ENCODE measurements around the gene MYO1E.

The MYO1E gene

GRCh38 chr15:59385171-59385570 is 12.5 kb upstream of the MYO1E start:
- no peaks in the 10 kb centered on the region for H3K27me3 ChIP-seq (replicated peaks; ENCODE audit: control insufficient read depth, insufficient read depth, low read length)

GRCh38 chr15:59384507-59384906 is 11.8 kb upstream of the MYO1E start:
- no peaks in the 10 kb centered on the region for H3K27me3 ChIP-seq (replicated peaks; ENCODE audit: control insufficient read depth, insufficient read depth, low read length)
- peak; percentile 39 for DNase-seq (ENCODE audit: extremely low read depth, insufficient read length)

More at GRCh38 chr15:59385171-59385570, 12.5 kb upstream of the MYO1E start:
- Histone ChIP-seq H3K36me3 (ENCODE audit: control insufficient read depth, insufficient read depth, low read length) (no peaks in the 10 kb centered on the region; the same call in none of the 2 replicates), H3K4me3 (replicated peaks; ENCODE audit: low read depth, low read length) (no peak overlapping the region)
- DNase-seq (ENCODE audit: extremely low read depth, insufficient read length) = no peak
- no peak for TF ChIP-seq CTCF (IDR thresholded peaks at IDR 0.05; ENCODE audit: insufficient read depth, low read length, poor library complexity, severe bottlenecking)

GRCh38 chr15:59380902-59381610 is 8.4 kb upstream of the MYO1E start:
- TF ChIP-seq CTCF (IDR thresholded peaks at IDR 0.05; ENCODE audit: insufficient read depth, low read length, poor library complexity, severe bottlenecking) = no peak
- H3K36me3 ChIP-seq (ENCODE audit: control insufficient read depth, insufficient read depth, low read length) = no peaks in the 10 kb centered on the region; the same call in none of the 2 replicates
- DNase-seq (ENCODE audit: extremely low read depth, insufficient read length) = no peak
- no peaks in the 10 kb centered on the region for H3K27me3 ChIP-seq (replicated peaks; ENCODE audit: control insufficient read depth, insufficient read depth, low read length)
- H3K4me3 ChIP-seq (replicated peaks; ENCODE audit: low read depth, low read length) = no peak overlapping the region

More at GRCh38 chr15:59384507-59384906, 11.8 kb upstream of the MYO1E start:
- Histone ChIP-seq H3K4me3 (replicated peaks; ENCODE audit: low read depth, low read length) (no peak overlapping the region), H3K36me3 (ENCODE audit: control insufficient read depth, insufficient read depth, low read length) (no peaks in the 10 kb centered on the region; the same call in none of the 2 replicates)
- no peak for TF ChIP-seq CTCF (IDR thresholded peaks at IDR 0.05; ENCODE audit: insufficient read depth, low read length, poor library complexity, severe bottlenecking)

- Histone ChIP-seq H3K36me3 (ENCODE audit: control insufficient read depth, insufficient read depth, low read length) (no peaks in the 10 kb centered on the region; the same call in 1 of the 2 replicates), H3K4me3 (replicated peaks; ENCODE audit: low read depth, low read length) (no peak overlapping the region), H3K27me3 (replicated peaks; ENCODE audit: control insufficient read depth, insufficient read depth, low read length) (no peaks in the 10 kb centered on the region)
- no peak for DNase-seq (ENCODE audit: extremely low read depth, insufficient read length)
- no peak for TF ChIP-seq CTCF (IDR thresholded peaks at IDR 0.05; ENCODE audit: insufficient read depth, low read length, poor library complexity, severe bottlenecking)
Observed at GRCh38 chr15:59379531-59379930, 6.9 kb upstream of the MYO1E start.

GRCh38 chr15:59378855-59379254 is 6.2 kb upstream of the MYO1E start:
- H3K27me3 ChIP-seq (replicated peaks; ENCODE audit: control insufficient read depth, insufficient read depth, low read length) = no peaks in the 10 kb centered on the region
- TF ChIP-seq CTCF (IDR thresholded peaks at IDR 0.05; ENCODE audit: insufficient read depth, low read length, poor library complexity, severe bottlenecking) = no peak
- no peaks in the 10 kb centered on the region; the same call in 1 of the 2 replicates for H3K36me3 ChIP-seq (ENCODE audit: control insufficient read depth, insufficient read depth, low read length)
- DNase-seq (ENCODE audit: extremely low read depth, insufficient read length) = no peak
- H3K4me3 ChIP-seq (replicated peaks; ENCODE audit: low read depth, low read length) = no peak overlapping the region
